GM20431 (cell line): ENCODE results near the gene SMAP2.

Source experiments
- in situ Hi-C: fragments of 300-500 bp; cut with MseI, MboI; formaldehyde crosslinking; loops from one replicate; pipeline ENCODE4 v1.15.0; 2020; ENCODE audit warnings: low sequenced_read_pairs; ENCODE audit not compliant: unreplicated experiment

Gene SMAP2

GRCh38 chr1:40454873-40455272, 81.3 kb downstream of the SMAP2 start:
- in situ Hi-C loops, result no loop called here

GRCh38 chr1:40462956-40463590, 89.5 kb downstream of the SMAP2 start:
- in situ Hi-C loops, result no loop called here

- in situ Hi-C loops, result no loop called here
Observed at GRCh38 chr1:40469327-40469726, 95.8 kb downstream of the SMAP2 start.
